Loucy (cell line): ENCODE results near the gene PTPRC.

Experiments used
- H2AFZ ChIP-seq: fragments of 200-600 bp; sonication (generic); 2 replicates; pipeline ENCODE4 v1.6.0; 2016; ENCODE audit warnings: antibody characterized with exemption, mild to moderate bottlenecking, low read length, moderate library complexity
- H3F3A ChIP-seq: fragments of 200-600 bp; 2 replicates; pipeline ENCODE4 v1.6.0; 2016; ENCODE audit warnings: antibody characterized with exemption, low read depth, mild to moderate bottlenecking
- H3K27me3 ChIP-seq: fragments of 200-600 bp; sonication (generic); 2 replicates; pipeline ENCODE4 v1.6.1; 2014; ENCODE audit warnings: low read length, mild to moderate bottlenecking; ENCODE audit not compliant: insufficient read depth, poor library complexity, severe bottlenecking
- H3K36me3 ChIP-seq: fragments of 200-600 bp; sonication (generic); 2 replicates; pipeline ENCODE4 v1.6.1; 2016; ENCODE audit warnings: low read length; ENCODE audit not compliant: insufficient read depth
- H3K4me1 ChIP-seq: fragments of 200-600 bp; sonication (generic); 2 replicates; pipeline ENCODE4 v1.5.1; 2014; ENCODE audit warnings: low read length, mild to moderate bottlenecking; ENCODE audit not compliant: insufficient read depth, poor library complexity, severe bottlenecking
- H3K4me2 ChIP-seq: fragments of 200-600 bp; sonication (generic); 2 replicates; pipeline ENCODE4 v1.6.0; 2014; ENCODE audit warnings: antibody characterized with exemption, low read length, low read depth, mild to moderate bottlenecking; ENCODE audit not compliant: poor library complexity, severe bottlenecking
- H3K4me3 ChIP-seq: fragments of 200-600 bp; sonication (generic); 2 replicates; pipeline ENCODE4 v1.5.1; 2014; ENCODE audit warnings: low read length, mild to moderate bottlenecking, mixed read lengths; ENCODE audit not compliant: poor library complexity, severe bottlenecking
- H3K79me2 ChIP-seq: fragments of 200-600 bp; sonication (generic); 2 replicates; pipeline ENCODE4 v1.6.1; 2014; ENCODE audit warnings: low read length; ENCODE audit not compliant: insufficient read depth
- H3K9ac ChIP-seq: fragments of 200-600 bp; sonication (generic); 2 replicates; pipeline ENCODE4 v1.6.0; 2014; ENCODE audit warnings: mild to moderate bottlenecking, low read depth, low read length, moderate library complexity; ENCODE audit not compliant: poor library complexity, severe bottlenecking
- H3K9me2 ChIP-seq: fragments of 200-600 bp; sonication (generic); replicated peaks from 2 replicates; pipeline ENCODE4 v1.6.1; 2016; ENCODE audit warnings: low read depth, low read length, mixed read lengths
- H3K9me3 ChIP-seq: fragments of 200-600 bp; sonication (generic); 2 replicates; pipeline ENCODE4 v1.6.1; 2014; ENCODE audit warnings: mild to moderate bottlenecking, antibody characterized with exemption, low read length, low read depth; ENCODE audit not compliant: insufficient read depth
- H4K20me1 ChIP-seq: fragments of 200-600 bp; sonication (generic); 2 replicates; pipeline ENCODE4 v1.6.0; 2014; ENCODE audit warnings: antibody characterized with exemption, low read length, mild to moderate bottlenecking; ENCODE audit not compliant: insufficient read depth, poor library complexity, severe bottlenecking
- CTCF ChIP-seq: fragments of 200-600 bp; sonication (generic); conservative IDR thresholded peaks from 2 replicates; pipeline ENCODE4 v1.5.1; 2014; ENCODE audit warnings: mild to moderate bottlenecking, antibody characterized with exemption, low read length
- EZH2phosphoT487 ChIP-seq: fragments of 200-600 bp; IDR thresholded peaks from 2 replicates; pipeline ENCODE4 v1.6.1; 2018; ENCODE audit warnings: antibody characterized with exemption, mild to moderate bottlenecking, moderate library complexity, borderline replicate concordance

PTPRC gene

GRCh38 chr1:198631292-198631691 is 7.5 kb upstream of the PTPRC start:
- H3K4me2 ChIP-seq = peak overlapping the region; percentile 44
- no peak overlapping the region for H2AFZ ChIP-seq
- no peak overlapping the region for H3K9ac ChIP-seq
- H3K4me1 ChIP-seq = peaks cover 95% of the 10 kb centered on the region
- H3K4me3 ChIP-seq = no peak overlapping the region
- no peaks in the 10 kb centered on the region for H3K9me2 ChIP-seq
- H3K36me3 ChIP-seq = no peaks in the 10 kb centered on the region
- peaks cover 42% of the 10 kb centered on the region for H3K79me2 ChIP-seq
- peaks cover 10% of the 10 kb centered on the region; the same call in 1 of the 2 replicates for H3F3A ChIP-seq
- H4K20me1 ChIP-seq = no peaks in the 10 kb centered on the region
- TF ChIP-seq EZH2phosphoT487 = no peak
- TF ChIP-seq CTCF = no peak
- H3K27me3 ChIP-seq = no peaks in the 10 kb centered on the region
- H3K9me3 ChIP-seq = no peaks in the 10 kb centered on the region

DNA sequence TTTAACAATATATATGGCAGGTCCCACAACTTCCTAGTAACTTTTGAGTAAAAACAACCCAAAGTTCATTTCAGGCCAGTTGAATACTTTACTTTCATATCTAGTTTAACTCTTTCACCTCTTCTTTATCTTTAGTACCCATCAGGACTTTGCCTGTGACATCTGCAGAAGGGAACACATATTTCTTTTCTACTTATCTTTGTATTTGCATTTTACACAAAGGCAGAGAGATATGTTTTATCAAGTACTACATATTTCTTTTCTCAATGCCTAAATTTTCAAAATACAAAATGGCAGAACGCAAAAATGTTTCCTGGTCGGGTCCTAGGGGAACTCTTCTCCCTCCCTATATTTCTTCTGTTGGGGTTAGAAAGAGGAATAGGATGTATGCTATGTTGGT is 6.8 kb upstream of the PTPRC start:
- no peaks in the 10 kb centered on the region for H3K27me3 ChIP-seq
- no peaks in the 10 kb centered on the region for H4K20me1 ChIP-seq
- peak overlapping the region; percentile 44 for H3K4me2 ChIP-seq
- no peak overlapping the region for H2AFZ ChIP-seq
- H3F3A ChIP-seq = peaks cover 12% of the 10 kb centered on the region; the same call in 1 of the 2 replicates
- peaks cover 49% of the 10 kb centered on the region for H3K79me2 ChIP-seq
- no peaks in the 10 kb centered on the region for H3K9me2 ChIP-seq
- H3K9me3 ChIP-seq = no peaks in the 10 kb centered on the region
- no peak for TF ChIP-seq CTCF
- no peak for TF ChIP-seq EZH2phosphoT487
- no peaks in the 10 kb centered on the region for H3K36me3 ChIP-seq
- H3K4me3 ChIP-seq = no peak overlapping the region
- H3K9ac ChIP-seq = peak overlapping the region; percentile 1
- H3K4me1 ChIP-seq = peaks cover 96% of the 10 kb centered on the region

DNA sequence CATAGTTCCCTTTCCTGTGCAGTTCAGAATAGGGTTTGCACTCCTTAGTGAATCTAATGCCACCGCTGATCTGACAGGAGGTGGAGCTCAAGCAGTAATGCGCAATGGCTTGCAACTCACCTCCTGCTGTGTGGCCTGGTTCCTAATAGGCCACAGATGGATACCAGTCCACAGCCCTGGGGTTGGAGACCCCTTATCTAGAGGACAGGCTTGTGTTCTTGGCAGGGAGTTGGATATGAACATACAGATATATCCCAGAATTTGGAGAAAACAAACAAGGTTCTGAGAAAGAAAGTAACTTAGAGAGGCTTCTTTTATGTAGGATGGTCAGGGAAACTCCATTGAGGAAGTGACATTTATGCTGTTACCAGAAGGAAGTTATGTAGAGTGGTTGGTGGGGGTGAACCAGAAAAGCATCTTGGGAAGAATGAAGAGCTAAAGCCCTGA is 5.1 kb upstream of the PTPRC start:
- peaks cover 15% of the 10 kb centered on the region; the same call in 1 of the 2 replicates for H3F3A ChIP-seq
- peak overlapping the region; percentile 5 for H3K9ac ChIP-seq

More for the DNA sequence above, 5.1 kb upstream of the PTPRC start:
- H3K9me3 ChIP-seq = no peaks in the 10 kb centered on the region
- peaks cover 96% of the 10 kb centered on the region for H3K4me1 ChIP-seq
- TF ChIP-seq EZH2phosphoT487 (no peak), CTCF (no peak)
- H3K36me3 ChIP-seq = no peaks in the 10 kb centered on the region
- H2AFZ ChIP-seq = peak overlapping the region; percentile 24; the same call in 1 of the 2 replicates
- H4K20me1 ChIP-seq = no peaks in the 10 kb centered on the region
- H3K4me3 ChIP-seq = peak overlapping the region; percentile 4
- H3K4me2 ChIP-seq = peak overlapping the region; percentile 26
- no peaks in the 10 kb centered on the region for H3K27me3 ChIP-seq
- peaks cover 66% of the 10 kb centered on the region for H3K79me2 ChIP-seq
- H3K9me2 ChIP-seq = no peaks in the 10 kb centered on the region
